KMS-11 (cell line): ENCODE measurements around the gene EPHB1.
"Not testable (repeated sequence)": the region's sequence is repeated elsewhere in the genome, so short reads cannot be mapped to it uniquely, and the experiment has no call there.

Experiments
- H2AFZ ChIP-seq: fragments of 200-600 bp; sonication (generic); 2 replicates; pipeline ENCODE4 v1.6.1; 2016; ENCODE audit warnings: antibody characterized with exemption, mixed run types, low read depth
- H3K27ac ChIP-seq: fragments of 200-600 bp; sonication (generic); 2 replicates; pipeline ENCODE4 v1.6.1; 2016; ENCODE audit warnings: mild to moderate bottlenecking, mixed run types
- H3K27me3 ChIP-seq: fragments of 200-600 bp; sonication (generic); 2 replicates; pipeline ENCODE4 v1.6.1; 2017; ENCODE audit warnings: mild to moderate bottlenecking, low read depth, mixed run types, moderate library complexity; ENCODE audit not compliant: insufficient read depth
- H3K36me3 ChIP-seq: fragments of 200-600 bp; sonication (generic); 2 replicates; pipeline ENCODE4 v1.6.1; 2017; ENCODE audit warnings: mild to moderate bottlenecking, mixed run types; ENCODE audit not compliant: insufficient read depth
- H3K4me1 ChIP-seq: fragments of 200-600 bp; sonication (generic); 2 replicates; pipeline ENCODE4 v1.6.1; 2016; ENCODE audit warnings: mild to moderate bottlenecking, low read depth, mixed run types; ENCODE audit not compliant: poor library complexity, severe bottlenecking
- H3K4me2 ChIP-seq: fragments of 200-600 bp; sonication (generic); 2 replicates; pipeline ENCODE4 v1.7.0; 2016; ENCODE audit warnings: mild to moderate bottlenecking, mixed run types
- H3K4me3 ChIP-seq: fragments of 200-600 bp; sonication (generic); IDR thresholded peaks from 2 replicates; pipeline ENCODE4 v1.6.1; 2017; ENCODE audit warnings: low read depth, low read length, mixed read lengths; ENCODE audit not compliant: insufficient read depth
- H3K79me2 ChIP-seq: fragments of 200-600 bp; sonication (generic); 2 replicates; pipeline ENCODE4 v1.6.1; 2016; ENCODE audit warnings: low read depth, mixed run types; ENCODE audit not compliant: insufficient read depth
- H3K9ac ChIP-seq: fragments of 200-600 bp; sonication (generic); 2 replicates; pipeline ENCODE4 v1.6.1; 2016; ENCODE audit warnings: mild to moderate bottlenecking, mixed run types
- H4K20me1 ChIP-seq: fragments of 200-600 bp; sonication (generic); 2 replicates; pipeline ENCODE4 v1.6.1; 2016; ENCODE audit warnings: mild to moderate bottlenecking, mixed run types; ENCODE audit not compliant: insufficient read depth
- CTCF ChIP-seq: fragments of 200-600 bp; sonication (generic); conservative IDR thresholded peaks from 2 replicates; pipeline ENCODE4 v1.6.1; 2017; ENCODE audit warnings: low read depth, mild to moderate bottlenecking, antibody characterized with exemption, low read length, moderate library complexity, mixed read lengths

Gene EPHB1

GRCh38 chr3:135034291-135034768 is 239.3 kb downstream of the EPHB1 start:
- peak overlapping the region; percentile 2; the same call in 1 of the 2 replicates for H3K9ac ChIP-seq
- H2AFZ ChIP-seq: peak overlapping the region; percentile 43; the same call in 1 of the 2 replicates
- H3K27ac ChIP-seq: peak overlapping the region; percentile 49
- no peaks in the 10 kb centered on the region for H3K79me2 ChIP-seq
- no peak for TF ChIP-seq CTCF
- H3K27me3 ChIP-seq: no peaks in the 10 kb centered on the region
- peaks cover 26% of the 10 kb centered on the region for H3K4me1 ChIP-seq
- no peaks in the 10 kb centered on the region for H4K20me1 ChIP-seq
- H3K36me3 ChIP-seq: no peaks in the 10 kb centered on the region
- no peak overlapping the region for H3K4me3 ChIP-seq
- peak overlapping the region; percentile 47; the same call in 1 of the 2 replicates for H3K4me2 ChIP-seq

- Histone ChIP-seq H3K4me2 (peak overlapping the region; percentile 47; the same call in 1 of the 2 replicates), H3K79me2 (no peaks in the 10 kb centered on the region), H3K27me3 (no peaks in the 10 kb centered on the region), H2AFZ (peak overlapping the region; percentile 43; the same call in 1 of the 2 replicates), H3K36me3 (no peaks in the 10 kb centered on the region), H3K4me1 (peaks cover 26% of the 10 kb centered on the region), H4K20me1 (no peaks in the 10 kb centered on the region), H3K27ac (peak overlapping the region; percentile 49), H3K4me3 (no peak overlapping the region), H3K9ac (no peak overlapping the region)
- no peak for TF ChIP-seq CTCF
Observed at GRCh38 chr3:135034891-135035440, 239.9 kb downstream of the EPHB1 start.

GRCh38 chr3:135038186-135038585 is 243.1 kb downstream of the EPHB1 start:
- no peak overlapping the region for H3K27ac ChIP-seq
- H3K9ac ChIP-seq: no peak overlapping the region
- H3K4me1 ChIP-seq: peaks cover 31% of the 10 kb centered on the region
- no peak overlapping the region for H3K4me2 ChIP-seq
- H3K4me3 ChIP-seq: no peak overlapping the region
- H2AFZ ChIP-seq: no peak overlapping the region
- H3K27me3 ChIP-seq: no peaks in the 10 kb centered on the region
- no peaks in the 10 kb centered on the region for H3K79me2 ChIP-seq
- no peak for TF ChIP-seq CTCF
- H3K36me3 ChIP-seq: no peaks in the 10 kb centered on the region
- no peaks in the 10 kb centered on the region for H4K20me1 ChIP-seq

GRCh38 chr3:135039536-135039935 is 244.5 kb downstream of the EPHB1 start:
- H3K9ac ChIP-seq, H2AFZ ChIP-seq, H3K79me2 ChIP-seq, H3K36me3 ChIP-seq, H3K27ac ChIP-seq, H3K4me2 ChIP-seq, H3K27me3 ChIP-seq, H4K20me1 ChIP-seq, H3K4me3 ChIP-seq: not testable (repeated sequence)
- H3K4me1 ChIP-seq: peaks cover 17% of the 10 kb centered on the region

GRCh38 chr3:135040321-135041240 is 245.5 kb downstream of the EPHB1 start:
- Histone ChIP-seq H3K27ac (no peak overlapping the region), H3K79me2 (no peaks in the 10 kb centered on the region), H3K4me2 (no peak overlapping the region), H3K27me3 (no peaks in the 10 kb centered on the region), H3K4me1 (peaks cover 7% of the 10 kb centered on the region), H4K20me1 (no peaks in the 10 kb centered on the region), H3K4me3 (no peak overlapping the region), H3K9ac (no peak overlapping the region), H2AFZ (no peak overlapping the region), H3K36me3 (no peaks in the 10 kb centered on the region)
- TF ChIP-seq CTCF: no peak
